Gastroesophageal sphincter (tissue), 4 donors: Measurements from ENCODE around the gene METRN. TPM values are rescaled to one million over a fixed set of nuclear protein-coding genes. Genes with fewer than 3 reads are reported as not detected.

Source experiments
- ATAC-seq: fragments of 150-250 bp; one replicate; pipeline ENCODE4 v1.9.1; 2016; ENCODE audit warnings: mild to moderate bottlenecking, moderate library complexity
- H3K27ac ChIP-seq, 4 donors: fragments of 200-600 bp; sonication (generic) in 3 of 4; 1 replicate in 3 of 4; 2 replicates in 1 of 4; pipeline ENCODE4 v1.5.1; 2016 to 2019
- H3K27me3 ChIP-seq: fragments of 200-600 bp; sonication (generic); one replicate; pipeline ENCODE4 v1.5.1; 2019
- H3K36me3 ChIP-seq, 2 donors: fragments of 200-600 bp; sonication (generic); one replicate each; pipeline ENCODE4 v1.5.1; 2019; ENCODE audit warnings: control low read depth in 1 of 2
- H3K4me1 ChIP-seq, 3 donors: fragments of 200-600 bp; sonication (generic); 1 replicate in 2 of 3; 2 replicates in 1 of 3; pipeline ENCODE4 v1.5.1; 2016 to 2019; ENCODE audit warnings: control low read depth in 2 of 3
- H3K4me3 ChIP-seq, 2 donors: fragments of 200-600 bp; sonication (generic); one replicate each; pipeline ENCODE4 v1.5.1; 2019; ENCODE audit warnings: mild to moderate bottlenecking in 1 of 2, moderate library complexity in 1 of 2
- H3K9me3 ChIP-seq, 3 donors: fragments of 200-600 bp; sonication (generic); one replicate each; pipeline ENCODE4 v1.5.1; 2017 to 2019; ENCODE audit warnings: control low read depth in 2 of 3
- CTCF ChIP-seq, 4 experiments: fragments of 200-600 bp in 2 of 4; fragments of 450-650 bp in 2 of 4; sonication (generic) in 1 of 4; IDR thresholded peaks; one replicate each; pipeline ENCODE4 v1.5.1; 2017 to 2019; ENCODE audit warnings: antibody characterized with exemption in 4 of 4, mild to moderate bottlenecking in 2 of 4, moderate library complexity in 2 of 4
- EP300 ChIP-seq: sonication (generic); formaldehyde crosslinking; IDR thresholded peaks from one replicate; pipeline ENCODE4 v1.6.1; 2017; ENCODE audit warnings: antibody characterized with exemption, mild to moderate bottlenecking
- POLR2A ChIP-seq, 2 donors: fragments of 450-650 bp; IDR thresholded peaks; one replicate each; pipeline ENCODE4 v1.6.1; 2017; ENCODE audit warnings: antibody characterized with exemption in 2 of 2, mild to moderate bottlenecking in 2 of 2, moderate library complexity in 1 of 2
- POLR2AphosphoS5 ChIP-seq: sonication (generic); formaldehyde crosslinking; IDR thresholded peaks from one replicate; pipeline ENCODE4 v1.6.1; 2017; ENCODE audit warnings: antibody characterized with exemption
- WGBS, 2 donors: methylation state at CpG; one replicate each; pipeline ENCODE4 v1.1.5; 2018; ENCODE audit warnings: low coverage in 1 of 2; 5-methylcytosine and 5-hydroxymethylcytosine counted together
- total RNA-seq, 4 donors: library from RNA; depleted of rRNA; stranded (reverse); fragments of >200 nt; gene quantifications; one replicate each; pipeline ENCODE4 v1.1.0, GENCODE V29; 2016

METRN gene
- total RNA-seq, 4 donors from 2014 or later = 22.6 to 77.7 (median 63.8) TPM

- Histone ChIP-seq H3K36me3 (peaks cover 0 to 24% of the 10 kb centered on the region in 2 donors), H3K27ac (peak overlapping the region; percentile 37 to 100 (median 95)), H3K27me3 (peaks cover 8% of the 10 kb centered on the region), H3K4me1 (peaks cover 0 to 70% (median 48%) of the 10 kb centered on the region in 3 donors), H3K4me3 (peak overlapping the region; percentile 59 to 97), H3K9me3 (no peaks in the 10 kb centered on the region)
- TF ChIP-seq EP300 (no peak), POLR2AphosphoS5 (no peak), CTCF (IDR thresholded peaks at IDR 0.05) (no peak), POLR2A (IDR thresholded peaks at IDR 0.05) (no peak)
- no peak for ATAC-seq
- 80% methylated on average over 1 of the region's 44 CpGs; no CpG with 5 or more reads in 1 of the 2 donors for WGBS, 2 donors
These were observed 33.8 kb upstream of the METRN start for GRCh38 chr16:680967-681745.

GRCh38 chr16:681746-682427, 33.0 kb upstream of the METRN start:
- WGBS, 2 donors = 78 to 100% methylated on average over 1 to 3 of the region's 28 CpGs
- no peak overlapping the region for H3K27ac ChIP-seq

GRCh38 chr16:682493-683395, 32.2 kb upstream of the METRN start:
- Histone ChIP-seq H3K4me1 (peaks cover 0 to 72% (median 45%) of the 10 kb centered on the region in 3 donors), H3K4me3 (peak overlapping the region in 1 of 2 donors; percentile 81)

More at GRCh38 chr16:681746-682427, 33.0 kb upstream of the METRN start:
- peaks cover 8% of the 10 kb centered on the region for H3K27me3 ChIP-seq
- H3K4me3 ChIP-seq = peak overlapping the region in 1 of 2 donors; percentile 97
- ATAC-seq = no peak
- peaks cover 0 to 72% (median 45%) of the 10 kb centered on the region in 3 donors for H3K4me1 ChIP-seq
- TF ChIP-seq EP300 (no peak), POLR2AphosphoS5 (no peak), POLR2A (IDR thresholded peaks at IDR 0.05) (no peak), CTCF (IDR thresholded peaks at IDR 0.05) (no peak)
- H3K36me3 ChIP-seq = peaks cover 0 to 31% of the 10 kb centered on the region in 2 donors
- no peaks in the 10 kb centered on the region for H3K9me3 ChIP-seq

More at GRCh38 chr16:682493-683395, 32.2 kb upstream of the METRN start:
- Histone ChIP-seq H3K27me3 (no peaks in the 10 kb centered on the region), H3K27ac (peak overlapping the region in 1 of 4 donors; percentile 86), H3K9me3 (no peaks in the 10 kb centered on the region), H3K36me3 (peaks cover 0 to 40% of the 10 kb centered on the region in 2 donors)
- ATAC-seq = no peak
- TF ChIP-seq CTCF (IDR thresholded peaks at IDR 0.05) (no peak), POLR2A (IDR thresholded peaks at IDR 0.05) (no peak), EP300 (no peak), POLR2AphosphoS5 (no peak)
- WGBS, 2 donors = 76 to 81% methylated on average over 5 to 8 of the region's 36 CpGs
